Cardiac septum (tissue), 1 donor: ENCODE data around the gene TSPAN4. TPM values are rescaled to one million over a fixed set of nuclear protein-coding genes. Genes with fewer than 3 reads are reported as not detected.

Experiments used
- DNase-seq: peaks from one replicate; pipeline ENCODE4 v3.0.0-alpha.2; 2020; ENCODE audit warnings: low spot score
- intact Hi-C: fragments of 100-400 bp; cut with DNase I; formaldehyde crosslinking; loops from one replicate; pipeline ENCODE4 v1.14.0; 2022
- total RNA-seq: library from RNA; stranded (reverse); fragmentation: NEBNext Ultra II Directional; extraction: Animal tissue kit (Norgen Biotek cat#: 25700); gene quantifications from one replicate; pipeline ENCODE4 v1.2.1, GENCODE V29; 2021
- donor health status: DM: no; HTN: no; CAD: no.

Gene TSPAN4
- total RNA-seq, 1 donor from 2014 or later = 27.9 TPM

- intact Hi-C loops = no loop called here
- no peak for DNase-seq
These were observed 17.8 kb downstream of the TSPAN4 start for GRCh38 chr11:860234-861104.

GRCh38 chr11:861105-861479 lies 18.4 kb downstream of the TSPAN4 start:
- intact Hi-C loops = no loop called here
- no peak for DNase-seq

- no peak for DNase-seq
- intact Hi-C loops = no loop called here
These were observed 19.5 kb downstream of the TSPAN4 start for GRCh38 chr11:862081-862661.

- no peak for DNase-seq
- intact Hi-C loops = no loop called here
These were observed 20.0 kb downstream of the TSPAN4 start for GRCh38 chr11:862696-863022.

GRCh38 chr11:863023-863909 lies 20.6 kb downstream of the TSPAN4 start:
- intact Hi-C loops = no loop called here
- no peak for DNase-seq

GRCh38 chr11:863910-864827 lies 21.5 kb downstream of the TSPAN4 start:
- intact Hi-C loops = no loop called here

GRCh38 chr11:864898-865297 lies 22.2 kb downstream of the TSPAN4 start:
- intact Hi-C loops = no loop called here
- DNase-seq = no peak

More at GRCh38 chr11:863910-864827, 21.5 kb downstream of the TSPAN4 start:
- no peak for DNase-seq

GRCh38 chr11:865462-866430 lies 23.1 kb downstream of the TSPAN4 start:
- no peak for DNase-seq
- intact Hi-C loops = no loop called here

GRCh38 chr11:866481-866880 lies 23.8 kb downstream of the TSPAN4 start:
- intact Hi-C loops = no loop called here
- DNase-seq = no peak

GRCh38 chr11:867856-868358 lies 25.3 kb downstream of the TSPAN4 start:
- no peak for DNase-seq
- intact Hi-C loops = no loop called here

GRCh38 chr11:868394-868793 lies 25.7 kb downstream of the TSPAN4 start:
- no peak for DNase-seq
- intact Hi-C loops = no loop called here

- DNase-seq = no peak
- intact Hi-C loops = no loop called here
These were observed 26.1 kb downstream of the TSPAN4 start for GRCh38 chr11:868802-869201.

GRCh38 chr11:869399-870126 lies 26.9 kb downstream of the TSPAN4 start:
- no peak for DNase-seq
- intact Hi-C loops = no loop called here

- intact Hi-C loops = no loop called here
- DNase-seq = no peak
These were observed 27.4 kb downstream of the TSPAN4 start for GRCh38 chr11:870127-870413.

- no peak for DNase-seq
These were observed 27.8 kb downstream of the TSPAN4 start for GRCh38 chr11:870418-870817.

GRCh38 chr11:871472-871871 lies 28.8 kb downstream of the TSPAN4 start:
- DNase-seq = no peak
- intact Hi-C loops = no loop called here

More at GRCh38 chr11:870418-870817, 27.8 kb downstream of the TSPAN4 start:
- intact Hi-C loops = no loop called here

GRCh38 chr11:872799-873198 lies 30.1 kb downstream of the TSPAN4 start:
- no peak for DNase-seq
- intact Hi-C loops = no loop called here

GRCh38 chr11:873706-874105 lies 31.1 kb downstream of the TSPAN4 start:
- intact Hi-C loops = no loop called here
- no peak for DNase-seq
